Gastroesophageal sphincter (tissue), 3 donors: ENCODE measurements around the gene VLDLR.

Experiments used
- EP300 ChIP-seq: sonication (generic); formaldehyde crosslinking; IDR thresholded peaks from one replicate; pipeline ENCODE4 v1.6.1; 2017; ENCODE audit warnings: antibody characterized with exemption, mild to moderate bottlenecking
- POLR2A ChIP-seq, 2 donors: fragments of 450-650 bp; IDR thresholded peaks; one replicate each; pipeline ENCODE4 v1.6.1; 2017; ENCODE audit warnings: antibody characterized with exemption in 2 of 2, mild to moderate bottlenecking in 2 of 2, moderate library complexity in 1 of 2
- TF ChIP-seq, protein P1 (sequence below), 4 experiments: fragments of 200-600 bp in 2 of 4; fragments of 450-650 bp in 2 of 4; sonication (generic) in 1 of 4; IDR thresholded peaks; one replicate each; pipeline ENCODE4 v1.5.1; 2017 to 2019; ENCODE audit warnings: antibody characterized with exemption in 4 of 4, mild to moderate bottlenecking in 2 of 4, moderate library complexity in 2 of 4

GRCh38 chr9:2601785-2602378, 19.7 kb upstream of the VLDLR start:
- TF ChIP-seq, protein P1, sequence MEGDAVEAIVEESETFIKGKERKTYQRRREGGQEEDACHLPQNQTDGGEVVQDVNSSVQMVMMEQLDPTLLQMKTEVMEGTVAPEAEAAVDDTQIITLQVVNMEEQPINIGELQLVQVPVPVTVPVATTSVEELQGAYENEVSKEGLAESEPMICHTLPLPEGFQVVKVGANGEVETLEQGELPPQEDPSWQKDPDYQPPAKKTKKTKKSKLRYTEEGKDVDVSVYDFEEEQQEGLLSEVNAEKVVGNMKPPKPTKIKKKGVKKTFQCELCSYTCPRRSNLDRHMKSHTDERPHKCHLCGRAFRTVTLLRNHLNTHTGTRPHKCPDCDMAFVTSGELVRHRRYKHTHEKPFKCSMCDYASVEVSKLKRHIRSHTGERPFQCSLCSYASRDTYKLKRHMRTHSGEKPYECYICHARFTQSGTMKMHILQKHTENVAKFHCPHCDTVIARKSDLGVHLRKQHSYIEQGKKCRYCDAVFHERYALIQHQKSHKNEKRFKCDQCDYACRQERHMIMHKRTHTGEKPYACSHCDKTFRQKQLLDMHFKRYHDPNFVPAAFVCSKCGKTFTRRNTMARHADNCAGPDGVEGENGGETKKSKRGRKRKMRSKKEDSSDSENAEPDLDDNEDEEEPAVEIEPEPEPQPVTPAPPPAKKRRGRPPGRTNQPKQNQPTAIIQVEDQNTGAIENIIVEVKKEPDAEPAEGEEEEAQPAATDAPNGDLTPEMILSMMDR (IDR thresholded peaks at IDR 0.05) = no peak
- TF ChIP-seq POLR2A (IDR thresholded peaks at IDR 0.05) (no peak), EP300 (no peak)
